A549 (cell line): ENCODE measurements around the gene ENKUR. TPM values are rescaled to one million over a fixed set of nuclear protein-coding genes. Genes with fewer than 3 reads are reported as not detected.

ENCODE experiments used
- ATAC-seq, 2 experiments: fragments of 200-7000 bp in 1 of 2; fragments of >200 bp in 1 of 2; cut with Nextera tagmentation in 1 of 2; cut with Tn5 transposase in 1 of 2; 3 replicates each; pipeline versions ENCODE4 v1.8.0 to v1.9.1; 2018 to 2020; ENCODE audit warnings: mild to moderate bottlenecking in 1 of 2, moderate library complexity in 1 of 2
- CTCF ChIA-PET: fragments of 300-600 bp; sonication (Branson Sonifier 250); formaldehyde crosslinking; extraction: SDS; loops from one replicate; lab custom pipeline; 2021; ENCODE audit warnings: antibody characterized with exemption, inconsistent platforms; lab: Yijun Ruan, JAX
- POLR2A ChIA-PET: fragments of 350-600 bp; formaldehyde crosslinking; extraction: SDS; loops from one replicate; lab custom pipeline; 2021; ENCODE audit warnings: antibody characterized with exemption, inconsistent platforms; lab: Yijun Ruan, JAX
- DNase-seq, 2 experiments: peaks; one replicate each; pipeline versions ENCODE4 v3.0.0 to v3.0.0-alpha.2; 2011 to 2016; ENCODE audit warnings: low read depth in 1 of 2, low spot score in 1 of 2
- FAIRE-seq: peaks from 2 replicates; lab custom pipeline; 2011; peaks lifted over from hg19 to GRCh38; lab: Jason Lieb, UNC
- H3K27ac ChIP-seq, 2 experiments: fragments of >200 bp; sonication (Bioruptor Twin); formaldehyde crosslinking; 3 replicates each; pipeline ENCODE4 v1.5.1; 2016 to 2017
- H3K4me1 ChIP-seq: fragments of >200 bp; sonication (Bioruptor Twin); formaldehyde crosslinking; 3 replicates; pipeline ENCODE4 v1.6.1; 2016
- H3K4me2 ChIP-seq: fragments of >200 bp; sonication (Bioruptor Twin); formaldehyde crosslinking; 3 replicates; pipeline ENCODE4 v1.6.1; 2016
- H3K4me3 ChIP-seq: fragments of >200 bp; sonication (Bioruptor Twin); formaldehyde crosslinking; 3 replicates; pipeline ENCODE4 v1.5.1; 2016
- H3K9me3 ChIP-seq: fragments of >200 bp; sonication (Bioruptor Twin); formaldehyde crosslinking; 3 replicates; pipeline ENCODE4 v1.6.1; 2016
- ATOH8 ChIP-seq: fragments of 250-450 bp; sonication (Bioruptor Pico); IDR thresholded peaks from 2 replicates; pipeline ENCODE4 v1.5.0; 2020; ENCODE audit warnings: low read depth, mild to moderate bottlenecking, moderate library complexity
- CHD2 ChIP-seq: fragments of 150-350 bp; IDR thresholded peaks from 2 replicates; pipeline ENCODE4 v1.6.1; 2014; ENCODE audit warnings: low read length; ENCODE audit not compliant: partially characterized antibody
- CHD4 ChIP-seq: fragments of 200-600 bp; sonication (generic); IDR thresholded peaks from 2 replicates; pipeline ENCODE4 v1.6.1; 2016; ENCODE audit warnings: antibody characterized with exemption, mild to moderate bottlenecking, borderline replicate concordance
- CTCF ChIP-seq: fragments of >200 bp; sonication (Bioruptor Twin); formaldehyde crosslinking; IDR thresholded peaks from 3 replicates; pipeline ENCODE4 v1.5.1; 2016
- EHF ChIP-seq: fragments of 250-450 bp; sonication (Bioruptor Pico); IDR thresholded peaks from 2 replicates; pipeline ENCODE4 v1.5.0; 2020; ENCODE audit warnings: mild to moderate bottlenecking
- EP300 ChIP-seq, 2 experiments: fragments of >200 bp; sonication (Bioruptor Twin); formaldehyde crosslinking; IDR thresholded peaks; 2 replicates in 1 of 2; 3 replicates in 1 of 2; pipeline ENCODE4 v1.6.1; 2016 to 2017
- ESRRA ChIP-seq: fragments of 150-350 bp; IDR thresholded peaks from 2 replicates; pipeline ENCODE4 v1.6.1; 2014; ENCODE audit warnings: mild to moderate bottlenecking, low read length, borderline replicate concordance
- FOSB ChIP-seq: fragments of 250-450 bp; sonication (Bioruptor Pico); IDR thresholded peaks from 2 replicates; pipeline ENCODE4 v1.5.0; 2020; ENCODE audit warnings: mild to moderate bottlenecking, moderate library complexity
- GATA3 ChIP-seq: IDR thresholded peaks from 2 replicates; pipeline ENCODE4 v1.6.1; 2012; ENCODE audit warnings: borderline replicate concordance
- HOXB5 ChIP-seq: fragments of 250-450 bp; sonication (Bioruptor Pico); IDR thresholded peaks from 2 replicates; pipeline ENCODE4 v1.5.0; 2020; ENCODE audit warnings: mild to moderate bottlenecking, moderate library complexity
- KDM5A ChIP-seq: fragments of 200-600 bp; sonication (generic); IDR thresholded peaks from 2 replicates; pipeline ENCODE4 v1.6.1; 2016; ENCODE audit warnings: antibody characterized with exemption, mild to moderate bottlenecking
- MAFK ChIP-seq: fragments of 450-650 bp; IDR thresholded peaks from 2 replicates; pipeline ENCODE4 v1.6.1; 2014; ENCODE audit not compliant: partially characterized antibody
- NPAS2 ChIP-seq: fragments of 250-450 bp; sonication (Bioruptor Pico); IDR thresholded peaks from 2 replicates; pipeline ENCODE4 v1.8.0; 2022; ENCODE audit warnings: mild to moderate bottlenecking, moderate library complexity, borderline replicate concordance
- RARB ChIP-seq: fragments of 250-450 bp; sonication (Bioruptor Pico); IDR thresholded peaks from 2 replicates; pipeline ENCODE4 v1.8.0; 2021; ENCODE audit warnings: mild to moderate bottlenecking, moderate library complexity
- REST ChIP-seq: fragments of 200-600 bp; sonication (generic); IDR thresholded peaks from 2 replicates; pipeline ENCODE4 v1.6.1; 2016; ENCODE audit warnings: antibody characterized with exemption, mild to moderate bottlenecking, moderate library complexity
- RFX5 ChIP-seq: fragments of 450-650 bp; IDR thresholded peaks from 2 replicates; pipeline ENCODE4 v1.7.1; 2014; ENCODE audit warnings: antibody characterized with exemption, mild to moderate bottlenecking, moderate library complexity
- RNF2 ChIP-seq: fragments of 200-600 bp; sonication (generic); IDR thresholded peaks from 2 replicates; pipeline ENCODE4 v1.6.1; 2016; ENCODE audit warnings: low read depth, mild to moderate bottlenecking, antibody characterized with exemption, moderate library complexity, borderline replicate concordance
- TFCP2L1 ChIP-seq: fragments of 250-450 bp; sonication (Bioruptor Pico); IDR thresholded peaks from 2 replicates; pipeline ENCODE4 v1.5.0; 2021; ENCODE audit warnings: mild to moderate bottlenecking
- TP53 ChIP-seq: fragments of 250-450 bp; sonication (Bioruptor Pico); IDR thresholded peaks from 2 replicates; pipeline ENCODE4 v1.5.0; 2021; ENCODE audit warnings: mild to moderate bottlenecking, moderate library complexity
- USF2 ChIP-seq: fragments of 450-650 bp; IDR thresholded peaks from 2 replicates; pipeline ENCODE4 v1.6.1; 2014; ENCODE audit warnings: antibody characterized with exemption
- WGBS: methylation state at CpG from one replicate; pipeline ENCODE4 v1.1.6; 2017; ENCODE audit errors: missing lambda C conversion rate; 5-methylcytosine and 5-hydroxymethylcytosine counted together
- polyA plus RNA-seq, 4 experiments: library from polyadenylated mRNA; depleted of rRNA in 3 of 4; stranded (reverse); fragments of >200 nt; fragmentation: RNase III in 1 of 4; extraction: RNeasy Plus Mini Kit Qiagen cat#74134 plus additional on column Dnase treatment in 1 of 4; gene quantifications; 2 replicates in 3 of 4; 3 replicates in 1 of 4; pipeline ENCODE4 v1.2.3, GENCODE V29; 2011 to 2017

Gene ENKUR
- polyA plus RNA-seq, 2 of the 4 experiments (the other 2 are of a cell fraction) = 0.30 to 0.43 TPM

- 86% methylated on average over 1 of the region's 1 CpG for WGBS
- FAIRE-seq = peak; percentile 59
Measured at GRCh38 chr10:24993237-24993958, 22.6 kb downstream of the ENKUR start.

GRCh38 chr10:24992512-24993133 lies 23.3 kb downstream of the ENKUR start:
- no peak overlapping the region for H3K4me2 ChIP-seq
- WGBS = 63% methylated on average over 3 of the region's 3 CpGs
- DNase-seq (no peak), ATAC-seq (no peak), FAIRE-seq (no peak)
- H3K27ac ChIP-seq = no peak overlapping the region
- no peak overlapping the region for H3K4me3 ChIP-seq
- no peak for TF ChIP-seq RNF2
- no peak for TF ChIP-seq RARB (CRISPR knock-in tag)
- no peak for TF ChIP-seq CHD2
- no peak for TF ChIP-seq GATA3
- TF ChIP-seq HOXB5 (CRISPR knock-in tag) = no peak
- TF ChIP-seq ESRRA = no peak
- no peak for TF ChIP-seq TFCP2L1 (CRISPR knock-in tag)
- no peak for TF ChIP-seq FOSB
- no peak for TF ChIP-seq USF2
- CTCF ChIA-PET = interaction anchor here (0.7 to 1.9 kb wide), 4 partner anchors 9 to 375 kb away, joined by 3 to 7 read pairs (median 4); no protein-coding TSS in a partner anchor
- POLR2A ChIA-PET = no interaction called here
- no peaks in the 10 kb centered on the region for H3K9me3 ChIP-seq
- peaks cover 5% of the 10 kb centered on the region; the same call in 2 of the 3 replicates for H3K4me1 ChIP-seq

More at GRCh38 chr10:24993237-24993958, 22.6 kb downstream of the ENKUR start:
- DNase-seq = no peak
- H3K27ac ChIP-seq = no peak overlapping the region
- ATAC-seq = no peak
- H3K4me3 ChIP-seq = no peak overlapping the region
- no peak overlapping the region for H3K4me2 ChIP-seq
- ChIA-PET POLR2A (no interaction called here), CTCF (interaction anchor here (0.6 to 2.5 kb wide), 5 partner anchors 8 to 351 kb away, joined by 3 to 6 read pairs (median 4); no protein-coding TSS in a partner anchor)
- peaks cover 4% of the 10 kb centered on the region; the same call in 1 of the 3 replicates for H3K4me1 ChIP-seq
- no peaks in the 10 kb centered on the region for H3K9me3 ChIP-seq
- TF ChIP-seq RFX5 (no peak), MAFK (peak; percentile 70)

GRCh38 chr10:24991298-24991697 lies 24.7 kb downstream of the ENKUR start:
- peaks cover 11% of the 10 kb centered on the region; the same call in 2 of the 3 replicates for H3K4me1 ChIP-seq
- ChIA-PET CTCF (interaction anchor here (1.8 to 2.6 kb wide), 4 partner anchors 10 to 374 kb away, joined by 6 to 9 read pairs (median 8); no protein-coding TSS in a partner anchor), POLR2A (no interaction called here)
- DNase-seq (no peak), FAIRE-seq (no peak), ATAC-seq (no peak)
- no peaks in the 10 kb centered on the region for H3K9me3 ChIP-seq
- no peak overlapping the region for H3K4me2 ChIP-seq
- 85% methylated on average over 13 of the region's 13 CpGs for WGBS
- no peak overlapping the region for H3K27ac ChIP-seq
- no peak for TF ChIP-seq KDM5A
- TF ChIP-seq EP300 (IDR thresholded peaks at IDR 0.05) = no peak
- TF ChIP-seq TP53 = no peak
- TF ChIP-seq ATOH8 (CRISPR knock-in tag) = no peak
- TF ChIP-seq CHD4 = no peak
- no peak for TF ChIP-seq NPAS2 (CRISPR knock-in tag)
- TF ChIP-seq EHF (CRISPR knock-in tag) = no peak
- no peak for TF ChIP-seq REST
- TF ChIP-seq CTCF = no peak
- H3K4me3 ChIP-seq = no peak overlapping the region
